Measurements from ENCODE around the gene ASB15. TPM values are rescaled to one million over a fixed set of nuclear protein-coding genes. Genes with fewer than 3 reads are reported as not detected.

Gene ASB15
- total and polyA plus RNA-seq, 2 of the 13 experiments (the other 11 are each of a cell fraction or from before 2014, with no cell fraction given): not detected

DNA sequence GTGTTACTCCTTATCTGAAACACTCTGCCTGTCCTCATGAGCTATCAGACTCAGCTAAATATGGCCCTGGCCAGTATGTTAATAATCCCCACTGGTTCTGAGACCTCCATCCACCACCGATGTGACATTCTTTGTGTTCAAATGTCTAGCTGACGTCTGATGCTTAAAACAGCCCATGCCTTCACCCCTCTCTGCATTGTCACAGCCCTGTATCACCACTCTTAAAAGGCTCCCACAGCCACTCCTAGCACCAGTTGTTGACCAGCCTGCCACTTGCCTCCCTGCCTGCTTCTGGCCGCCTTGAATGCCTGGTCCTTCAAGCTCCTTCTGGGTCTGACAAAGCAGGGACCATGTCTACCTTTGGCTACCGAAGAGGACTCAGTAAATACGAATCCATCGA is 54.0 kb downstream of the ASB15 start, which contains the start of gene LMOD2:
Gene LMOD2 (plus strand): TSS at position 253 of the 400 bp plus-strand sequence. CDS start 98 bp downstream, at position 351.
- no peak within 1 kb of the TSS for H2AFZ ChIP-seq (ENCODE audit: low read length)
- no TSS peak for BruUV-seq (replicated peaks)
- no peak for TF ChIP-seq KDM2A (CRISPR knock-in tag; IDR thresholded peaks at IDR 0.05; ENCODE audit: borderline replicate concordance, low read depth)
- TF ChIP-seq ZNF740 (CRISPR knock-in tag; IDR thresholded peaks at IDR 0.05): no peak
- no peak for TF ChIP-seq TRIM22 (IDR thresholded peaks at IDR 0.05)
- no peak for TF ChIP-seq FOXP1 (IDR thresholded peaks at IDR 0.05)
- no peak for TF ChIP-seq FOXP1 (CRISPR knock-in tag; IDR thresholded peaks at IDR 0.05)
- no peak for TF ChIP-seq ZNF207 (IDR thresholded peaks at IDR 0.05; ENCODE audit: borderline replicate concordance)
- no peak for TF ChIP-seq SMYD3 (CRISPR knock-in tag; IDR thresholded peaks at IDR 0.05)
- TF ChIP-seq NFYC (CRISPR knock-in tag; IDR thresholded peaks at IDR 0.05): no peak
- TF ChIP-seq, protein P1, sequence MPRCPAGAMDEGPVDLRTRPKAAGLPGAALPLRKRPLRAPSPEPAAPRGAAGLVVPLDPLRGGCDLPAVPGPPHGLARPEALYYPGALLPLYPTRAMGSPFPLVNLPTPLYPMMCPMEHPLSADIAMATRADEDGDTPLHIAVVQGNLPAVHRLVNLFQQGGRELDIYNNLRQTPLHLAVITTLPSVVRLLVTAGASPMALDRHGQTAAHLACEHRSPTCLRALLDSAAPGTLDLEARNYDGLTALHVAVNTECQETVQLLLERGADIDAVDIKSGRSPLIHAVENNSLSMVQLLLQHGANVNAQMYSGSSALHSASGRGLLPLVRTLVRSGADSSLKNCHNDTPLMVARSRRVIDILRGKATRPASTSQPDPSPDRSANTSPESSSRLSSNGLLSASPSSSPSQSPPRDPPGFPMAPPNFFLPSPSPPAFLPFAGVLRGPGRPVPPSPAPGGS (CRISPR knock-in tag; IDR thresholded peaks at IDR 0.05): no peak
- TF ChIP-seq, protein P2, sequence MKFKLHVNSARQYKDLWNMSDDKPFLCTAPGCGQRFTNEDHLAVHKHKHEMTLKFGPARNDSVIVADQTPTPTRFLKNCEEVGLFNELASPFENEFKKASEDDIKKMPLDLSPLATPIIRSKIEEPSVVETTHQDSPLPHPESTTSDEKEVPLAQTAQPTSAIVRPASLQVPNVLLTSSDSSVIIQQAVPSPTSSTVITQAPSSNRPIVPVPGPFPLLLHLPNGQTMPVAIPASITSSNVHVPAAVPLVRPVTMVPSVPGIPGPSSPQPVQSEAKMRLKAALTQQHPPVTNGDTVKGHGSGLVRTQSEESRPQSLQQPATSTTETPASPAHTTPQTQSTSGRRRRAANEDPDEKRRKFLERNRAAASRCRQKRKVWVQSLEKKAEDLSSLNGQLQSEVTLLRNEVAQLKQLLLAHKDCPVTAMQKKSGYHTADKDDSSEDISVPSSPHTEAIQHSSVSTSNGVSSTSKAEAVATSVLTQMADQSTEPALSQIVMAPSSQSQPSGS (CRISPR knock-in tag; IDR thresholded peaks at IDR 0.05): no peak
- TF ChIP-seq TFDP2 (CRISPR knock-in tag; IDR thresholded peaks at IDR 0.05): no peak
- TF ChIP-seq, protein P3, sequence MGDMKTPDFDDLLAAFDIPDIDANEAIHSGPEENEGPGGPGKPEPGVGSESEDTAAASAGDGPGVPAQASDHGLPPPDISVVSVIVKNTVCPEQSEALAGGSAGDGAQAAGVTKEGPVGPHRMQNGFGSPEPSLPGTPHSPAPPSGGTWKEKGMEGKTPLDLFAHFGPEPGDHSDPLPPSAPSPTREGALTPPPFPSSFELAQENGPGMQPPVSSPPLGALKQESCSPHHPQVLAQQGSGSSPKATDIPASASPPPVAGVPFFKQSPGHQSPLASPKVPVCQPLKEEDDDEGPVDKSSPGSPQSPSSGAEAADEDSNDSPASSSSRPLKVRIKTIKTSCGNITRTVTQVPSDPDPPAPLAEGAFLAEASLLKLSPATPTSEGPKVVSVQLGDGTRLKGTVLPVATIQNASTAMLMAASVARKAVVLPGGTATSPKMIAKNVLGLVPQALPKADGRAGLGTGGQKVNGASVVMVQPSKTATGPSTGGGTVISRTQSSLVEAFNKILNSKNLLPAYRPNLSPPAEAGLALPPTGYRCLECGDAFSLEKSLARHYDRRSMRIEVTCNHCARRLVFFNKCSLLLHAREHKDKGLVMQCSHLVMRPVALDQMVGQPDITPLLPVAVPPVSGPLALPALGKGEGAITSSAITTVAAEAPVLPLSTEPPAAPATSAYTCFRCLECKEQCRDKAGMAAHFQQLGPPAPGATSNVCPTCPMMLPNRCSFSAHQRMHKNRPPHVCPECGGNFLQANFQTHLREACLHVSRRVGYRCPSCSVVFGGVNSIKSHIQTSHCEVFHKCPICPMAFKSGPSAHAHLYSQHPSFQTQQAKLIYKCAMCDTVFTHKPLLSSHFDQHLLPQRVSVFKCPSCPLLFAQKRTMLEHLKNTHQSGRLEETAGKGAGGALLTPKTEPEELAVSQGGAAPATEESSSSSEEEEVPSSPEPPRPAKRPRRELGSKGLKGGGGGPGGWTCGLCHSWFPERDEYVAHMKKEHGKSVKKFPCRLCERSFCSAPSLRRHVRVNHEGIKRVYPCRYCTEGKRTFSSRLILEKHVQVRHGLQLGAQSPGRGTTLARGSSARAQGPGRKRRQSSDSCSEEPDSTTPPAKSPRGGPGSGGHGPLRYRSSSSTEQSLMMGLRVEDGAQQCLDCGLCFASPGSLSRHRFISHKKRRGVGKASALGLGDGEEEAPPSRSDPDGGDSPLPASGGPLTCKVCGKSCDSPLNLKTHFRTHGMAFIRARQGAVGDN (CRISPR knock-in tag; IDR thresholded peaks at IDR 0.05): no peak
- no peak for TF ChIP-seq HINFP (CRISPR knock-in tag; IDR thresholded peaks at IDR 0.05; ENCODE audit: low read depth)
- no peak for TF ChIP-seq ZSCAN20 (CRISPR knock-in tag; IDR thresholded peaks at IDR 0.05; ENCODE audit: borderline replicate concordance)
- TF ChIP-seq RELA (CRISPR knock-in tag; IDR thresholded peaks at IDR 0.05): no peak

More for the DNA sequence above, 54.0 kb downstream of the ASB15 start, which contains the start of gene LMOD2:
- DNase-seq (ENCODE audit: low spot score): no peak
- H3K27ac ChIP-seq (ENCODE audit: extremely low read length, insufficient read depth, low read length): no peak within 1 kb of the TSS
- in situ Hi-C loops (cut with HindIII; ENCODE audit: extremely low pct_ligation_motif_present, low pct_unique_long_range_greater_than_20kb) (no loop called here), intact Hi-C loops (cut with micrococcal nuclease; ENCODE audit: unreplicated experiment) (no loop called here)
- WGBS (ENCODE audit: low lambda C conversion rate): 21% methylated on average over 6 of the region's 6 CpGs
- H3K9ac ChIP-seq (ENCODE audit: insufficient read depth, low read depth, low read length): no peak within 1 kb of the TSS
- ATAC-seq: no peak
- H3K4me2 ChIP-seq (ENCODE audit: low read depth, low read length): no peak within 1 kb of the TSS
- no peak within 1 kb of the TSS for H3K4me3 ChIP-seq (replicated peaks in 1 of 3; ENCODE audit: insufficient read depth in 1 of 3, low read depth in 2 of 3, low read length in 3 of 3)
- H3K27me3 ChIP-seq (ENCODE audit: control insufficient read depth in 1 of 2, insufficient read depth in 2 of 2, low read length in 2 of 2): no peaks in the 10 kb centered on the region
- no peaks in the 10 kb centered on the region for H3K36me3 ChIP-seq (replicated peaks in 1 of 2; ENCODE audit: control insufficient read depth in 1 of 2, insufficient read depth in 2 of 2, low read length in 2 of 2)
- POLR2A ChIA-PET: no interaction called here
- H3K9me3 ChIP-seq (ENCODE audit: low read length): no peaks in the 10 kb centered on the region
- no peak for FAIRE-seq
- H4K20me1 ChIP-seq (ENCODE audit: insufficient read depth, low read length): no peaks in the 10 kb centered on the region
- CTCF ChIA-PET (ENCODE audit: low intra/inter-chr PET ratio, low total read pairs): no interaction called here
- no peaks in the 10 kb centered on the region for H3K79me2 ChIP-seq (ENCODE audit: insufficient read depth, low read length)
- H3K4me1 ChIP-seq (ENCODE audit: insufficient read depth, low read length): no peaks in the 10 kb centered on the region
